Activated gamma-delta T cell treated with Interleukin-2 at 50 U/mL for 16 hours (primary cell): ENCODE data around the gene ACACA.

Source experiments
- DNase-seq: peaks from one replicate; pipeline ENCODE4 v3.0.0-alpha.2; 2020

Gene ACACA

DNA sequence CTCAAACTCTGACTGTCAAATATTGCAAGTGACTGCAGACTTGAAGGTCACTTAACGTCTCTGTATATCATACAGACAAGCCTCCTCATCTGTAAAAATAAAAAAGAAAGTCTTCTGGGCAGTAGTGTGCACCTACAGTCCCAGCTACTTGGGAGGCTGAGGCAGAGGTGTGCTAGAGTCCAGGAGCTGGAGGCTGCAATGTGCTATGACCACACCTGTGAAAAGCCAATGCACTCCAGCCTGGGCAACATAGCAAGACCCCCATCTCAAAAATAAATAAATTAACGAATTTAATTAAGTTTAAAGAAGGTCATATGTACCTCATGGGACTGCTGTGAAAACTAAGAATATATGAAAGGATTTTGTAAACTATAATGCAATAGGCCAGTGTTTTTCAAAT is 65.8 kb downstream of the ACACA start:
- DNase-seq = no peak

GRCh38 chr17:37339321-37339720 is 67.3 kb downstream of the ACACA start:
- DNase-seq = no peak

GRCh38 chr17:37338847-37339246 is 67.8 kb downstream of the ACACA start:
- DNase-seq = no peak

- DNase-seq = no peak
These were observed 79.1 kb downstream of the ACACA start for GRCh38 chr17:37327341-37328090.

DNA sequence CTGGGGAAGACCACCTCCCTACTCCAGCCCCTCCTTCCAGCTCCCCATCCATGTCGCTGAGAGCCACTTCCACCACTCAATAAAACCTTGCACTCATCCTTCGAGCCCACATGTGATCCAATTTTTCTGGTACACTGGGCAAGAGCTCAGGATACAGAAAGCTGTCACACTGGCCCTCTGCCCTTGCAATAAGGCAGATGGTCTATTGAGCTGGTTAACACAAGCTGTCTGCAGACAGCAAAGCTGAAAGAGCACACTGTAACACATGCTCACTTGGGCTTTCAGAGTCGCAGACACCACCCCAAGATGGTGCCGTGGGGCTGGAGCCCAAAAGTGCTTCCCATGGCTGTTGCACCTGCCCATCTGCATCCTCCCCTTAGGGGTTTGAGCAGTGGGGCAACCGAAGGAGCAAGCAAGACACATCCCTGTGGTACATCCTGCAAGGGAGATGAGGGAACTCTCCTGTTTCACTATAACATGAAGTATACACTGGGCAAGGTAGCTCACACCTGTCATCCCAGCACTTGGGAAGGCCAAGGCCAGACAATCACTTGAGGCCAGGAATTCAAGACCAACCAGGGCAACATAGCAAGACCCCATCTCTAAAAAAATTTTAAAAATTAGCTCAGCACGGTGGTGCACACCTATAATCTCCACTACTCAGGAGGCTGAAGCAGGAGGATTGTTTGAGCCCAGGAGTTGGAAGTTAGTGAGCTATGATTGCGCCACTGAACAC is 83.6 kb downstream of the ACACA start:
- no peak for DNase-seq

- DNase-seq = no peak
These were observed 84.5 kb downstream of the ACACA start for GRCh38 chr17:37322106-37322505.

DNA sequence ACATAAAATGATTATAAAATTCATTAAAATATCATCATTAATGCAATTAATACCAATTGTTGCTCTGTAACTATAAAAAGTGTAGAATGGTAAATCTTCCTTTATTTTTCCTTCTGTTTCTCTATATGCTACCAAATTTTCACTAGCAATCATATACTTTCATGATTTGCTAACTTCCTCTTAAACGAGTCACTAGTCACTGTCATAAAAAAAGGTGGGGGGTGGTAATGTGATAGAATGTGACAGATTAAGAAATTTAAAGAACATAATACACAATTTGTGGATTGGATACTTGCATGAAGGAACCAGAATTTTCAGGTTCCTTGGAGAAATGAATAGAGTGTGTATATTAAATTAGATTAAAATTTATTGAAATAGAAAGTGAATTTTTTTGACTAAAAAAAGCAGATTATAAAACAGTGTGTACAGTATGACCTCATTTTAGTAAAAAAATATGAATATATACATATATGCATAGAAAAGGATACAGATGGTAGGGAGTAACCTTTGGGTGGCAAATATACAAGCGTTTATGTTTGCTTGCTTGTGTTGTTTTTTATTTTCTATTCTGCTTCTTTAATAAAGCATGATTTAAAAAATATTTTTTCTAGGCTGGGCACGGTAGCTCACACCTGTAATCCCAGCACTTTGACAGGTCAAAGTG is 87.6 kb downstream of the ACACA start:
- no peak for DNase-seq

GRCh38 chr17:37317867-37318266 is 88.8 kb downstream of the ACACA start:
- DNase-seq = no peak

GRCh38 chr17:37315601-37316000 is 91.0 kb downstream of the ACACA start:
- DNase-seq = no peak

- DNase-seq = no peak
These were observed 94.3 kb downstream of the ACACA start for GRCh38 chr17:37312137-37312923.

GRCh38 chr17:37310940-37311339 is 95.7 kb downstream of the ACACA start:
- DNase-seq = no peak

GRCh38 chr17:37309051-37309450 is 97.6 kb downstream of the ACACA start:
- DNase-seq = no peak

DNA sequence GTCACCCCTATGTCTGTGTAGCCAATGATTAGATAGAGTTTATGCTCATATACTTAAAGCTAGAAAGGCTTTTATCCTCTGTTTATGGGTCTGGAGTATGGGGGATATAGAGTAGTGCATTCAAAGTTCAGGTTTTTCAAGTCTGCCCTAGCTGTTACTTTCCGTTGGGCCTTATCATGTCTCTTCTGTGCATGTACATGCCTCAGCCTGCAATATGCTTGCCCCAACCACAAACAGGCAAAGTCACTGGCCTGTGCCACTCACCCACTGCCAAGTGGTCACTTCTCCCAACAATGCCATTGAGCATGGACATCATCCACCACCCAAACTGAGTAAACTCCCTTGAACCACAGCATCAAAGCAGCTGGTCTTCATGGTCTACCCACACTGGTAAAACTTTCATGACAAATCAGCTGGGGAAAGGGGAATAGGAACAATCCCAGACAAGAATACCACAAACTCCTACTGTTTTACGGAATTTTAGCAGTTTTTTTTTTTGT is 101.2 kb downstream of the ACACA start:
- DNase-seq = no peak

DNA sequence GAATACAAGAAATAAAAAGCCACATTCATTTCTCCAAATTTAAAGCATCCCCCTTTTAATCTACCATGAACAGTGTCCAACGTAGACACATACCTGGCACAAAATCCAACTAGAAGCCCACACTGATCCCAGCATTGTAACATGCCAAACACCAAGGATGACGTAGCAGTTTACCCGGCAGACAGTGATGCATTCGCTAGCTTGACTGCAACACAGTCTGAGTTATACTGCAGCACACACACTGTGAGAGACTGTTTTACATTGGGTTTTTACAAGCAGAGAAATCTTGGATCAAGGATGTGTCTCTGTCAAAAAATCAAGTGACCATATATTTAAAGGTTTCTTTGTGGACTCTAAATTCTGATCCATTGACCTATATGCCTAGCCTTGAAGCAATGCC is 105.3 kb downstream of the ACACA start:
- DNase-seq = no peak

DNA sequence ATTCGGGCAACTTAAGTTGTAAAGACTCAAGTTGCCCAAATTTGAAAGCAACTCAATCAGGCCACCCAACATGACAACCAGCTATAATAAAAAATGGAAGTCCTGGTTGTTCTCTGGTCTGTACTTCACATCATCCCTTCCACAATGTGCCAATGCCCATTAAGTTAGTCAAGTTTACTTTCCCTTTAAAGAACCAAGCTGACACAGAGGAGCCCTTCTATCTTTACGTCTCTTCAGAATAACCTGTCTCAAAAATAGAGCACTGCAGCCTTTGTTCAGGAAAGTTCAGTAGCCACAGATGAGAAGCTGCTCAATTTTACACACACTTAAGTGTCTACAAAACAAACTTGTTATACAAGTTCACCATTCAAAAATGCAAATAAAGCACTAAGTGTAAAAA is 106.0 kb downstream of the ACACA start:
- DNase-seq = no peak

- no peak for DNase-seq
These were observed 107.2 kb downstream of the ACACA start for GRCh38 chr17:37299257-37299980.

- no peak for DNase-seq
These were observed 110.7 kb downstream of the ACACA start for GRCh38 chr17:37295888-37296287.

GRCh38 chr17:37294888-37295287 is 111.7 kb downstream of the ACACA start:
- DNase-seq = no peak

DNA sequence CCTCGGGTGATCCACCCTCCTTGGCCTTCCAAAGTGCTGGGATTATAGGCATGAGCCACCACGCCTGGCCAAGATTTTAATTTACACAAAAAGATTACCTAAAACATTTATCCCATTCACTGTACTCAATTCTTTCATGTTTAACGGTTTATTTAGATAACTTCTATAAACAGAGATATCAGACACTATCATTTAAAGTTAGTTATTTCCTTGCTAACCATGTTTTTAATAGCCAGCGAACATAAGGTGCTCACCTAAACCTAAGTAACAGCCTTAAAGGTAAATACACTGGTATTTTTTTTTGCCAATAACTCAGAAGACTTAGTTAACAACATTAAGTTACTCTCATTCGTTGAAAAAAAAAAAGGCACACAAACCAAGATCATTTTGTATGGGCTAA is 112.9 kb downstream of the ACACA start:
- no peak for DNase-seq

GRCh38 chr17:37292429-37293139 is 114.1 kb downstream of the ACACA start:
- DNase-seq = no peak

- no peak for DNase-seq
These were observed 115.3 kb downstream of the ACACA start for GRCh38 chr17:37291351-37291750.

GRCh38 chr17:37286430-37286829 is 120.2 kb downstream of the ACACA start:
- no peak for DNase-seq
